Body of pancreas (tissue), 4 donors: ENCODE measurements around the gene LIMS1. TPM values are rescaled to one million over a fixed set of nuclear protein-coding genes. Genes with fewer than 3 reads are reported as not detected.
"Not testable (repeated sequence)": the region's sequence is repeated elsewhere in the genome, so short reads cannot be mapped to it uniquely, and the experiment has no call there.

Source experiments
- ATAC-seq: fragments of 150-250 bp; one replicate; pipeline ENCODE4 v1.9.1; 2016
- DNase-seq, 4 donors: peaks; one replicate each; pipeline ENCODE4 v3.0.0-alpha.2; 2019
- H3K27ac ChIP-seq, 4 donors: fragments of 200-600 bp; sonication (generic); 1 replicate in 3 of 4; 2 replicates in 1 of 4; pipeline versions ENCODE4 v1.5.1 to v1.6.1; 2016 to 2019; ENCODE audit warnings: mild to moderate bottlenecking in 1 of 4, mixed read lengths in 1 of 4, moderate library complexity in 1 of 4
- H3K27me3 ChIP-seq, 2 donors: fragments of 200-600 bp; sonication (generic); one replicate each; pipeline ENCODE4 v1.6.0; 2016; ENCODE audit warnings: mild to moderate bottlenecking in 1 of 2
- H3K36me3 ChIP-seq, 2 donors: fragments of 200-600 bp; sonication (generic); replicated peaks in 1 of 2; 2 replicates each; pipeline ENCODE4 v1.5.1; 2016; ENCODE audit warnings: low read depth in 2 of 2; ENCODE audit not compliant: insufficient read depth in 1 of 2
- H3K4me1 ChIP-seq: fragments of 200-600 bp; sonication (generic); one replicate; pipeline ENCODE4 v1.6.0; 2016
- H3K4me3 ChIP-seq, 2 donors: fragments of 200-600 bp; sonication (generic); 1 replicate in 1 of 2; 2 replicates in 1 of 2; pipeline ENCODE4 v1.5.1; 2016 to 2019
- H3K9me3 ChIP-seq, 3 donors: fragments of 200-600 bp; sonication (generic); 1 replicate in 2 of 3; 2 replicates in 1 of 3; pipeline ENCODE4 v1.5.1; 2016
- POLR2A ChIP-seq, 3 donors: fragments of 450-650 bp; IDR thresholded peaks; one replicate each; pipeline ENCODE4 v1.6.1; 2016; ENCODE audit warnings: antibody characterized with exemption in 3 of 3, mild to moderate bottlenecking in 2 of 3
- WGBS, 2 donors: methylation state at CpG; one replicate each; pipeline ENCODE4 v1.1.5; 2017; 5-methylcytosine and 5-hydroxymethylcytosine counted together
- intact Hi-C: fragments of 100-400 bp; cut with DNase I; formaldehyde crosslinking; loops from one replicate; pipeline ENCODE4 v1.15.1; 2023
- total RNA-seq, 2 donors: library from RNA; depleted of rRNA; stranded (reverse); fragments of >200 nt; gene quantifications; one replicate each; pipeline ENCODE4 v1.1.0, GENCODE V29; 2016
- TF ChIP-seq, protein P1 (sequence below), 7 experiments: fragments of 450-650 bp in 4 of 7; fragments of 200-600 bp in 3 of 7; sonication (generic) in 3 of 7; IDR thresholded peaks; one replicate each; pipeline ENCODE4 v1.5.1; 2016 to 2019; ENCODE audit warnings: antibody characterized with exemption in 7 of 7

The LIMS1 gene
- total RNA-seq, 2 donors from 2014 or later: 19.1 to 28.3 TPM

DNA sequence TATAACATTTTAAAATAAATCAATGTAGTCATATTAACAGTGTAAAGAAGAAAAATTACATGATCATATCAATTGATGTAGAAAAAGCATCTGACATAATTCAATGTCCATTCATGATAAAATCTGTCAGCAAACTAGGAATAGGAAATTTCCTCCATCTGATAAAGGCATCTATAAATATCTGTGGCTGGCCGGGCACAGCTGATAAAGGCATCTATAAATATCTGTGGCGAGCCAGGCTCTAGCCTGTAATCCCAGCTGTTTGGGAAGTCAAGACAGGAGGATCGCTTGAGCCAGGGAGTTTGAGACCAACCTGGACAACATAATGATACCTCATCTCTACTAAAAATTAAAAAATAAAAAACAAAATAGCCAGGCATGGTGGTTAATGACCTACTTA lies 166.9 kb downstream of the LIMS1 start:
- DNase-seq (no peak), ATAC-seq (no peak)
- WGBS, 2 donors: 27 to 41% methylated on average over 3 of the region's 3 CpGs
- no peak for TF ChIP-seq POLR2A (IDR thresholded peaks at IDR 0.05)
- TF ChIP-seq, protein P1, sequence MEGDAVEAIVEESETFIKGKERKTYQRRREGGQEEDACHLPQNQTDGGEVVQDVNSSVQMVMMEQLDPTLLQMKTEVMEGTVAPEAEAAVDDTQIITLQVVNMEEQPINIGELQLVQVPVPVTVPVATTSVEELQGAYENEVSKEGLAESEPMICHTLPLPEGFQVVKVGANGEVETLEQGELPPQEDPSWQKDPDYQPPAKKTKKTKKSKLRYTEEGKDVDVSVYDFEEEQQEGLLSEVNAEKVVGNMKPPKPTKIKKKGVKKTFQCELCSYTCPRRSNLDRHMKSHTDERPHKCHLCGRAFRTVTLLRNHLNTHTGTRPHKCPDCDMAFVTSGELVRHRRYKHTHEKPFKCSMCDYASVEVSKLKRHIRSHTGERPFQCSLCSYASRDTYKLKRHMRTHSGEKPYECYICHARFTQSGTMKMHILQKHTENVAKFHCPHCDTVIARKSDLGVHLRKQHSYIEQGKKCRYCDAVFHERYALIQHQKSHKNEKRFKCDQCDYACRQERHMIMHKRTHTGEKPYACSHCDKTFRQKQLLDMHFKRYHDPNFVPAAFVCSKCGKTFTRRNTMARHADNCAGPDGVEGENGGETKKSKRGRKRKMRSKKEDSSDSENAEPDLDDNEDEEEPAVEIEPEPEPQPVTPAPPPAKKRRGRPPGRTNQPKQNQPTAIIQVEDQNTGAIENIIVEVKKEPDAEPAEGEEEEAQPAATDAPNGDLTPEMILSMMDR (IDR thresholded peaks at IDR 0.05): no peak
- Histone ChIP-seq H3K27ac (no peak overlapping the region), H3K4me1 (no peaks in the 10 kb centered on the region), H3K9me3 (no peaks in the 10 kb centered on the region), H3K4me3 (no peak overlapping the region), H3K36me3 (no peaks in the 10 kb centered on the region), H3K27me3 (no peaks in the 10 kb centered on the region)
- intact Hi-C loops: no loop called here

DNA sequence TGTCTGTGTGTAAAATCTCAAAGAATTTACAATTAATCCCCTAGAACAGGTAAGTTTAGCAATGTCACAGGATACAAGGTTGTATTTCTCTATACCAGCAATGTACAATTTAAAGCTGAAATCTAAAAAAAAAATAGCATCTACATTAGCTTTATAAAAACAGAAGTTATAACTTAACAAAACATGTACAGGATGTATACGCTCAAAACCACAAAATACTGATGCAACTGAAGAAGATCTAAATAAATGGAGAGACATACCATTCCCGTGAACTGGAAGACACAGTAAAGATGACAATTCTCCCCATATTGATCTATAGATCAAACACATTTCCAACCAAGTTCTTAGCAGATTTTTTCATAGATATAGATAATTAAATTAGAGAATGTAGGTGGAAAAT lies 167.5 kb downstream of the LIMS1 start:
- WGBS, 2 donors: 77 to 94% methylated on average over 2 of the region's 2 CpGs
- H3K4me1 ChIP-seq: no peaks in the 10 kb centered on the region
- ATAC-seq: no peak
- intact Hi-C loops: no loop called here
- H3K27ac ChIP-seq: no peak overlapping the region
- no peaks in the 10 kb centered on the region for H3K27me3 ChIP-seq
- DNase-seq: no peak
- TF ChIP-seq, protein P1 (IDR thresholded peaks at IDR 0.05): no peak
- TF ChIP-seq POLR2A (IDR thresholded peaks at IDR 0.05): no peak
- no peaks in the 10 kb centered on the region for H3K9me3 ChIP-seq
- no peaks in the 10 kb centered on the region for H3K36me3 ChIP-seq
- no peak overlapping the region for H3K4me3 ChIP-seq

DNA sequence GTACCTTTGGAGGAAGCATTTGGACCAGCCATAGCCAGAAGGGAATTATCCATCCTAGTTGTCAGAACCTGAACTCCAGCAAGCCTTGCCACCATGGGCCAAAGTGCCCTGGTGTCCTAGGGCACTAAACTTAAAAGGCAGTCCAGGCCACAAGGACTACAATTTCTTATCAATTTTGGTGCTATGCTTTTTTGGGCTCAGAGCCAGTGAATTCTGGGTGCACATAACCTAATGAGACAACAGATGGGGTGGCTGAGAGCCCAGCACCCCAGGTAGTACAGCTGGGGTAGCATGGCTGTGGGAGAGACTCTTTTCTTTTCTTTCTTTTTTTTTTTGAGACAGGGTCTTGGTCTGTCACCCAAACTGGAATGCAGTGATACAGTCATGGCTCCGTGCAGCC lies 170.6 kb downstream of the LIMS1 start:
- Histone ChIP-seq H3K4me1 (no peaks in the 10 kb centered on the region), H3K4me3 (no peak overlapping the region), H3K36me3 (no peaks in the 10 kb centered on the region), H3K9me3 (no peaks in the 10 kb centered on the region), H3K27me3 (no peaks in the 10 kb centered on the region), H3K27ac (no peak overlapping the region)
- intact Hi-C loops: no loop called here
- 83 to 90% methylated on average over 1 of the region's 1 CpG for WGBS, 2 donors
- TF ChIP-seq POLR2A (IDR thresholded peaks at IDR 0.05): no peak
- TF ChIP-seq, protein P1 (IDR thresholded peaks at IDR 0.05): no peak
- DNase-seq (no peak), ATAC-seq (no peak)

DNA sequence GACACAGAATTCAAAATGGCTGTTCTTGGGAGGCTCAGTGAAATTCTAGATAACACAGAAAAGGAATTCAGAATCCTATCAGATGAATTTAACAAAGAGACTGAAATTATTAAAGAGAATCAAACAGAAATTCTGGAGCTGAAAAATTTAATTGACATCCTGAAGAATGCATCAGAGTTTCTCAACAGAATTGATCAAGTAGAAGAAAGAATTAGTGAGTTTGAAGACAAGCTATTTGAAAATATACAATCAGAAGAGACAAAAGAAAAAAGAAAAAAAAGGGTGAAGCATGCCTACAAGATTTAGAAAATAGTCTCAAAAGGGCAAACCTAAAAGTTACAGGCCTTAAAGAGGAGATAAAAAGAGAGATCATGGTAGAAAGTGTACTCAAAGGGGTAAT lies 173.0 kb downstream of the LIMS1 start:
- no peaks in the 10 kb centered on the region for H3K36me3 ChIP-seq
- TF ChIP-seq POLR2A (IDR thresholded peaks at IDR 0.05): no peak
- TF ChIP-seq, protein P1 (IDR thresholded peaks at IDR 0.05): no peak
- intact Hi-C loops: no loop called here
- H3K27me3 ChIP-seq: no peaks in the 10 kb centered on the region
- H3K9me3 ChIP-seq: no peaks in the 10 kb centered on the region
- ATAC-seq (no peak), DNase-seq (no peak)
- no peak overlapping the region for H3K27ac ChIP-seq
- no peak overlapping the region for H3K4me3 ChIP-seq
- no peaks in the 10 kb centered on the region for H3K4me1 ChIP-seq

DNA sequence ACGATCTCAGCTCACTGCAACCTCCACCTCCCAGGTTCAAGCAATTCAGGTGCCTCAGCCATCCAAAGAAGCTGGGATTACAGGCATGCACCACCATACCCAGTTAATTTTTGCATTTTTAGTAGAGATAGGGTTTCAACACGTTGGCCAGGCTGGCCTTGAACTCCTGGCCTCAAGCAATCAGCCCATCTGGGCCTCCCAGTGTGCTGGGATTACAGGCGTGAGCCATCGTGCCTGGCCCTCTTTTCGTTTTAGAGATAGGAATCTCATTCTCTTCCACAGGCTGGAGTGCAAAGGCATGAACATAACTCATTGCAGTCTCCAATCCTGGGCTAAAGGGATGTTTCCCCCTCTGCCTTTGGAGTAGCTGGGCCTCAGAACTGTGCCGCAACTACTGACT lies 182.7 kb downstream of the LIMS1 start:
- H3K27me3 ChIP-seq, ATAC-seq, H3K27ac ChIP-seq, H3K4me3 ChIP-seq, H3K9me3 ChIP-seq, DNase-seq, intact Hi-C loops, H3K36me3 ChIP-seq: not testable (repeated sequence)
- H3K4me1 ChIP-seq: peaks cover 19% of the 10 kb centered on the region
- 54 to 60% methylated on average over 6 of the region's 6 CpGs for WGBS, 2 donors
